ENCODE results near the gene TMEM213. TPM values are rescaled to one million over a fixed set of nuclear protein-coding genes. Genes with fewer than 3 reads are reported as not detected.

TMEM213 gene
- total RNA-seq, 4 donors from 2014 or later, result not detected

DNA sequence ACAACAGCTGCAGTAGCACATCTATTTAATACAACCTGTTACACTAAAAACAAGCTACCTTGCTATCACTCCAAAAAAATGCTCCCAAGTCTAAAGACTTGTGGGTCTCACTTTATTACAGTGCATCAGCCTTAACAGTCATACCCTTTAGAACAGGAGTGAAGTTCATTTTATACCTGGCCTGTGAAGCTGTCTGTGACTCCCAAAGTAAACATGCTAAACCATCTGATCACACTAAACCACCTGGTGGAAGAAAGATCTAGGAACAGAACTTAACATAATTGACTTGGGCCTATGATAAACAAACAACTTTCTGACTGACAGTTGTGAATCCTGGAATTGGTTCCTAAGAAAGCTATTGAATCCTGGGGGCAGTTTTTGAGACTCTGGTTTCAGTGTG lies 81.1 kb downstream of the TMEM213 start:
- no peaks in the 10 kb centered on the region for H3K27me3 ChIP-seq
- H3K4me1 ChIP-seq, result peaks cover 0 to 10% (median 1%) of the 10 kb centered on the region in 4 donors
- no peak overlapping the region for H3K4me3 ChIP-seq
- peaks cover 0 to 25% (median 7%) of the 10 kb centered on the region in 4 donors for H3K36me3 ChIP-seq
- no peaks in the 10 kb centered on the region for H3K9me3 ChIP-seq
- intact Hi-C loops (cut with DNase I), result no loop called here
- no peak overlapping the region for H3K27ac ChIP-seq (replicated peaks in 1 of 4)
- no peak for TF ChIP-seq POLR2AphosphoS5 (IDR thresholded peaks at IDR 0.05)
- no peak for TF ChIP-seq EP300 (IDR thresholded peaks at IDR 0.05)
- TF ChIP-seq POLR2A (IDR thresholded peaks at IDR 0.05; ENCODE audit: low read depth), result no peak
- TF ChIP-seq, protein P1, sequence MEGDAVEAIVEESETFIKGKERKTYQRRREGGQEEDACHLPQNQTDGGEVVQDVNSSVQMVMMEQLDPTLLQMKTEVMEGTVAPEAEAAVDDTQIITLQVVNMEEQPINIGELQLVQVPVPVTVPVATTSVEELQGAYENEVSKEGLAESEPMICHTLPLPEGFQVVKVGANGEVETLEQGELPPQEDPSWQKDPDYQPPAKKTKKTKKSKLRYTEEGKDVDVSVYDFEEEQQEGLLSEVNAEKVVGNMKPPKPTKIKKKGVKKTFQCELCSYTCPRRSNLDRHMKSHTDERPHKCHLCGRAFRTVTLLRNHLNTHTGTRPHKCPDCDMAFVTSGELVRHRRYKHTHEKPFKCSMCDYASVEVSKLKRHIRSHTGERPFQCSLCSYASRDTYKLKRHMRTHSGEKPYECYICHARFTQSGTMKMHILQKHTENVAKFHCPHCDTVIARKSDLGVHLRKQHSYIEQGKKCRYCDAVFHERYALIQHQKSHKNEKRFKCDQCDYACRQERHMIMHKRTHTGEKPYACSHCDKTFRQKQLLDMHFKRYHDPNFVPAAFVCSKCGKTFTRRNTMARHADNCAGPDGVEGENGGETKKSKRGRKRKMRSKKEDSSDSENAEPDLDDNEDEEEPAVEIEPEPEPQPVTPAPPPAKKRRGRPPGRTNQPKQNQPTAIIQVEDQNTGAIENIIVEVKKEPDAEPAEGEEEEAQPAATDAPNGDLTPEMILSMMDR (IDR thresholded peaks at IDR 0.05), result no peak
- DNase-seq (ENCODE audit: extremely low spot score), result no peak

DNA sequence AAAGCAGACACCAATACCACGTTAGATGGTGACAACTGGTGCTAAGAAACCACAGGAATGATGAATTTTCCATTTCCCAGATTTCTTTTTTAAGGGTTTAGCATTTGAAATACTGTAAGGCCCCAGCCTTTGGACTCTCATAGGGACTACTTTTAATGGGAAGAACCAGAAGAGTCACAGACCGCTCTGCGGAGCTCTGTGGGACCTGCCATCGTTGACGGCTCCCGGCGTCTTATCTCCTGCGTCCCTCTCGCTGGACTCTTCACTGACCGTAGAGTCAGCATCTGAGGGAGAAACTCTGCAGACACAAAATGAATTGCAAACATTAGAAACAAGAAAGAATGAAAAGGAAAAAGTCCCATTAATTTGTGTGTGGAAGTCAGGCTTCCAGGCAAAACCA lies 81.6 kb downstream of the TMEM213 start:
- DNase-seq (ENCODE audit: extremely low spot score), result no peak
- no peaks in the 10 kb centered on the region for H3K9me3 ChIP-seq
- H3K4me3 ChIP-seq, result no peak overlapping the region
- H3K36me3 ChIP-seq, result peaks cover 0 to 25% (median 7%) of the 10 kb centered on the region in 4 donors
- intact Hi-C loops (cut with DNase I), result no loop called here
- TF ChIP-seq POLR2A (IDR thresholded peaks at IDR 0.05; ENCODE audit: low read depth), result no peak
- TF ChIP-seq, protein P1 (IDR thresholded peaks at IDR 0.05), result no peak
- TF ChIP-seq POLR2AphosphoS5 (IDR thresholded peaks at IDR 0.05), result no peak
- TF ChIP-seq EP300 (IDR thresholded peaks at IDR 0.05), result no peak
- H3K27ac ChIP-seq (replicated peaks in 1 of 4), result no peak overlapping the region
- H3K4me1 ChIP-seq, result peaks cover 0 to 10% (median 1%) of the 10 kb centered on the region in 4 donors
- no peaks in the 10 kb centered on the region for H3K27me3 ChIP-seq
- whole genome bisulfite sequencing, result 94% methylated on average over 10 of the region's 10 CpGs

DNA sequence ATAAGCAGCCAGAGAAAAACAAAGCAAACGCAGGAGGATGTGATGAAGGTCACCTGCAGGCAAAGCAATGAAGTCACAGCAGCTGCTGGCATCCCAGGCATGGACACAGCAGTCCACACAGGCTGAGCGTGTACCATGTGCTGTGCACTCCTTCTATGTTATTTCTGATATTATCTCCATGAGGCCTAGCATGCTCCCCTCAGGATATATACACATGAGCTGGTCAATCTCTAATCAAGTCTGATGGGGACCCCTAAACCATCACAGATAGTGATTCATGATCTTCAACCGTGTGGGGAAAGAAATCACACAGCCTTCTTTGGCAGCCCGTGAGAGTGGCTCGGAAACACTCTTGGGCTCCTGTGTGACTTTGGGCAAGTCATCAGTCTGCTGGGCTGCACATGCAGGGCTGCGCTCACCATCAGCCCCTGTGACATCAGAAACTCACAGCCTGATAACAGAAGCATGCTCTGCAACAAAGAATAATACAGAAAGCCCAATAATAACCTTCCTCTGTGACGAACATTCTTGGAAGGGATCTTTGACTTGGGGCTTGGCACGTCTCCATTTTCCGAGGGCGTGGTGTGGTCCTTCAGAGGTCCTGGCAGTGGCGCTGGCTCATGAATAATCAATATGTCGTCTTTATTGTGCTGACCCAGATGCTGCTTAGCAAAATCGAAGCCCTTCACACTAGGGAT lies 83.2 kb downstream of the TMEM213 start:
- WGBS, result 81% methylated on average over 8 of the region's 13 CpGs
- no peaks in the 10 kb centered on the region for H3K27me3 ChIP-seq
- H3K27ac ChIP-seq (replicated peaks in 1 of 4), result no peak overlapping the region
- no peak for TF ChIP-seq POLR2A (IDR thresholded peaks at IDR 0.05; ENCODE audit: low read depth)
- no peak for TF ChIP-seq EP300 (IDR thresholded peaks at IDR 0.05)
- TF ChIP-seq POLR2AphosphoS5 (IDR thresholded peaks at IDR 0.05), result no peak
- TF ChIP-seq, protein P1 (IDR thresholded peaks at IDR 0.05), result no peak
- H3K36me3 ChIP-seq, result peaks cover 0 to 25% (median 7%) of the 10 kb centered on the region in 4 donors
- intact Hi-C loops (cut with DNase I), result loop anchor here (10.0 kb wide), 1 partner anchor 104 kb away; the partner anchor contains the start of gene KIAA1549
- peaks cover 0 to 10% (median 1%) of the 10 kb centered on the region in 4 donors for H3K4me1 ChIP-seq
- H3K9me3 ChIP-seq, result no peaks in the 10 kb centered on the region
- DNase-seq (ENCODE audit: extremely low spot score), result no peak
- no peak overlapping the region for H3K4me3 ChIP-seq

DNA sequence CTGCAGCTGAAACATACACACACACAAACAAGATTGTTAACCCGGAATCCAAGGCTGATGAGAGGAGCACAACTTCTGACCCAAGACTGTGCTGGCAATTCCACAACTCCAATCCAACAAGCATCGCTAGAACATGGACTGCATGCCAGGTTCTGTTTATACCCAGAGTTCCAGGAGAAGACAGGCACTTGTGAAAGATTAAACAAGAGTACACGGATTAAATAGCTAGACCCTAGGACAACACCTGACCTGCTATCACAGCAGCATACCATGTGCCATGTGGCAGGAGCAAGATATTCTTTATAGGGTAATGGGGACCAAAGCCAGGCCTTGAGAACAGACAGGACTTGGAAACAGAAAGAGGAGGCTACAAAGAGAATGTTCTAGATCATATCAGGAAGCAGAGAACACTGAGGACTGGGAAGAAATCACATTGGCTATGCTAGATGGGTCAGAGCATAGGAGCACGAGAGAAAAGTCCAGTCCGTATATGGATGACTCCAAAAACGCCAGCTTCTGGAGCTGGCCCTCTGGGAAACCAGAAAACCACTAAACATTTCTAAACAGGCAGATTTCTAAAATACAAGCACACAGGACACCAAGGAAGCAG lies 83.9 kb downstream of the TMEM213 start:
- DNase-seq (ENCODE audit: extremely low spot score), result no peak
- TF ChIP-seq EP300 (IDR thresholded peaks at IDR 0.05) (no peak), POLR2A (IDR thresholded peaks at IDR 0.05; ENCODE audit: low read depth) (no peak), POLR2AphosphoS5 (IDR thresholded peaks at IDR 0.05) (no peak)
- TF ChIP-seq, protein P1 (IDR thresholded peaks at IDR 0.05), result no peak
- peaks cover 0 to 10% (median 2%) of the 10 kb centered on the region in 4 donors for H3K4me1 ChIP-seq
- peaks cover 0 to 25% (median 7%) of the 10 kb centered on the region in 4 donors for H3K36me3 ChIP-seq
- intact Hi-C loops (cut with DNase I), result loop anchor here (10.0 kb wide), 1 partner anchor 103 kb away; the partner anchor contains the start of gene KIAA1549
- no peak overlapping the region for H3K4me3 ChIP-seq
- no peaks in the 10 kb centered on the region for H3K9me3 ChIP-seq
- no peak overlapping the region for H3K27ac ChIP-seq (replicated peaks in 1 of 4)
- H3K27me3 ChIP-seq, result no peaks in the 10 kb centered on the region
- WGBS, result 60% methylated on average over 6 of the region's 6 CpGs

Data from esophagus muscularis mucosa (tissue), 4 donors.